ENCODE results near the gene PRKG1. TPM values are rescaled to one million over a fixed set of nuclear protein-coding genes. Genes with fewer than 3 reads are reported as not detected.

Gene PRKG1
- total and polyA plus RNA-seq, 2 of the 8 experiments (the other 6 are each of a cell fraction or from before 2014, with no cell fraction given), result 4.2 to 15.2 TPM

DNA sequence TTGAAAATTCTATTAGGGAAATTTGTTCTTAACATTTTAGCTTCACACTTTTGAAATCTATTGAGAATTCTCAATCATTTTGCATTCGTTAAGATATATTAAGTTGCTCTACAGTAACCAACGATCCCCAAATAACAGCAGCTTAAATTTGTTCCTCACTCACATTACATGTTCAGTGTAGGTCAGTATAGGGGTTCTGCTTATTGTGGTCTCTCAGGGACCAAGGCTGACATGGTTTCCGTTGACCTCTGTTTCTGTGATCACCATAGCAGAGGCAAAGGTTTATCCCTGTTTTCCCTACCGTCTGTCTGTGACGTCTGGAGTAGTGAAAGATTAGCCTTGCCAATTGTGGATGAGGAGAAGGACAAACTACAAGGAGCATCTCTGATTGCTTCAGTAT lies 860.1 kb downstream of the PRKG1 start:
- DNase-seq (ENCODE audit: low read depth in 1 of 2, low spot score in 2 of 2) (no peak), FAIRE-seq (no peak)
- CTCF ChIA-PET (ENCODE audit: partially characterized antibody), result interaction anchor here (0.6 to 1.3 kb wide), 2 partner anchors 26 to 73 kb away, joined by 3 to 4 read pairs; no protein-coding TSS in a partner anchor

More for the DNA sequence above, 860.1 kb downstream of the PRKG1 start:
- Histone ChIP-seq H2BK120ac (replicated peaks; ENCODE audit: low read depth, low read length) (no peak overlapping the region), H4K91ac (replicated peaks; ENCODE audit: insufficient read length, low read length) (no peak overlapping the region), H3K9ac (replicated peaks in 1 of 4; ENCODE audit: extremely low read depth in 1 of 4, low read depth in 3 of 4, low read length in 3 of 4) (no peak overlapping the region), H3K4me2 (ENCODE audit: insufficient read depth in 1 of 2, low read depth in 2 of 2, low read length in 2 of 2) (no peak overlapping the region), H2AFZ (ENCODE audit: low read length) (no peak overlapping the region), H3K79me1 (ENCODE audit: low read depth, low read length) (no peaks in the 10 kb centered on the region), H3K14ac (ENCODE audit: insufficient read length) (no peak overlapping the region), H2BK5ac (ENCODE audit: low read depth, low read length) (no peak overlapping the region), H3K79me2 (ENCODE audit: control insufficient read depth in 1 of 2, insufficient read depth in 2 of 2, low read length in 2 of 2) (no peaks in the 10 kb centered on the region), H3K56ac (replicated peaks; ENCODE audit: insufficient read length, low read depth, low read length) (no peak overlapping the region), H3K9me3 (ENCODE audit: insufficient read depth in 2 of 2, low read depth in 1 of 2, low read length in 1 of 2) (no peaks in the 10 kb centered on the region), H4K5ac (ENCODE audit: insufficient read length, low read depth, low read length) (no peak overlapping the region), H4K20me1 (replicated peaks in 1 of 2; ENCODE audit: control insufficient read depth in 1 of 2, insufficient read depth in 2 of 2, low read length in 2 of 2) (no peaks in the 10 kb centered on the region), H3K4ac (replicated peaks; ENCODE audit: insufficient read length, low read depth, low read length) (no peak overlapping the region), H3K4me3 (ENCODE audit: extremely low read depth in 1 of 4, insufficient read depth in 2 of 4, low read depth in 3 of 4, low read length in 4 of 4) (no peak overlapping the region), H3K27ac (ENCODE audit: low read depth, low read length) (no peak overlapping the region), H2AK5ac (ENCODE audit: low read depth, low read length) (no peak overlapping the region), H2BK12ac (ENCODE audit: low read depth, low read length) (no peak overlapping the region), H3K18ac (ENCODE audit: extremely low read depth, low read length) (no peak overlapping the region), H3K23me2 (ENCODE audit: low read depth, low read length) (no peaks in the 10 kb centered on the region), H4K8ac (ENCODE audit: extremely low read depth, insufficient read depth, low read length) (no peak overlapping the region), H3K23ac (ENCODE audit: insufficient read length) (no peak overlapping the region), H2BK20ac (ENCODE audit: low read length) (no peak overlapping the region), H3K27me3 (replicated peaks in 1 of 4; ENCODE audit: control insufficient read depth in 3 of 4, extremely low read depth in 1 of 4, insufficient read depth in 3 of 4, low read length in 3 of 4) (no peaks in the 10 kb centered on the region), H2BK15ac (ENCODE audit: low read length) (no peak overlapping the region), H3K4me1 (replicated peaks in 1 of 4; ENCODE audit: control insufficient read depth in 3 of 4, insufficient read depth in 4 of 4, low read length in 3 of 4) (no peaks in the 10 kb centered on the region), H3K36me3 (ENCODE audit: control insufficient read depth in 2 of 4, insufficient read depth in 4 of 4, low read length in 3 of 4) (no peaks in the 10 kb centered on the region)
- TF ChIP-seq POLR2AphosphoS5 (IDR thresholded peaks at IDR 0.05; ENCODE audit: low read depth, low read length) (no peak), HDAC2 (IDR thresholded peaks at IDR 0.05; ENCODE audit: borderline replicate concordance in 1 of 2, low read depth in 2 of 2, low read length in 2 of 2) (no peak), SIN3A (conservative IDR thresholded peaks at IDR 0.05 in 1 of 2, IDR thresholded peaks at IDR 0.05 in 1 of 2; ENCODE audit: low read depth in 1 of 2, low read length in 2 of 2) (no peak)
- WGBS, 2 experiments (ENCODE audit: extremely low coverage in 1 of 2, insufficient coverage in 1 of 2, insufficient read length in 1 of 2, insufficient replicate concordance in 2 of 2, low coverage in 1 of 2, low lambda C conversion rate in 2 of 2, missing lambda C conversion rate in 1 of 2), result 84% methylated on average over 5 of the region's 5 CpGs; no CpG with 5 or more reads in 1 of the 2 experiments
- POLR2A ChIA-PET (ENCODE audit: partially characterized antibody), result no interaction called here

Data from H1 (cell line).